GM23338 (cell line): ENCODE results near the gene TEKT5.

ENCODE experiments used
- CREB1 ChIP-seq: fragments of 250-450 bp; sonication (Bioruptor Pico); IDR thresholded peaks from 2 replicates; pipeline ENCODE4 v1.5.0; 2020; ENCODE audit warnings: low read depth, mild to moderate bottlenecking, moderate library complexity
- EZH2 ChIP-seq: fragments of 200-600 bp; sonication (generic); IDR thresholded peaks from one replicate; pipeline ENCODE4 v1.8.0; 2017; ENCODE audit warnings: antibody characterized with exemption, mild to moderate bottlenecking, low read depth; ENCODE audit not compliant: unreplicated experiment
- POLR2AphosphoS5 ChIP-seq: IDR thresholded peaks from 2 replicates; pipeline ENCODE4 v1.6.1; 2016; ENCODE audit warnings: antibody characterized with exemption, low read depth
- TF ChIP-seq, protein P1 (sequence below), 2 experiments: fragments of 200-600 bp in 1 of 2; sonication (generic) in 1 of 2; conservative IDR thresholded peaks; 2 replicates each; pipeline versions ENCODE4 v1.5.1 to v1.6.1; 2016 to 2017; ENCODE audit warnings: antibody characterized with exemption in 2 of 2, low read depth in 2 of 2, mild to moderate bottlenecking in 2 of 2, moderate library complexity in 1 of 2
- TF ChIP-seq, protein P2 (sequence below): IDR thresholded peaks from one replicate; pipeline ENCODE4 v1.6.1; 2018; ENCODE audit warnings: antibody characterized with exemption; ENCODE audit not compliant: unreplicated experiment
- TF ChIP-seq, protein P3 (sequence below): IDR thresholded peaks from 2 replicates; pipeline ENCODE4 v1.6.1; 2016; ENCODE audit warnings: antibody characterized with exemption

DNA sequence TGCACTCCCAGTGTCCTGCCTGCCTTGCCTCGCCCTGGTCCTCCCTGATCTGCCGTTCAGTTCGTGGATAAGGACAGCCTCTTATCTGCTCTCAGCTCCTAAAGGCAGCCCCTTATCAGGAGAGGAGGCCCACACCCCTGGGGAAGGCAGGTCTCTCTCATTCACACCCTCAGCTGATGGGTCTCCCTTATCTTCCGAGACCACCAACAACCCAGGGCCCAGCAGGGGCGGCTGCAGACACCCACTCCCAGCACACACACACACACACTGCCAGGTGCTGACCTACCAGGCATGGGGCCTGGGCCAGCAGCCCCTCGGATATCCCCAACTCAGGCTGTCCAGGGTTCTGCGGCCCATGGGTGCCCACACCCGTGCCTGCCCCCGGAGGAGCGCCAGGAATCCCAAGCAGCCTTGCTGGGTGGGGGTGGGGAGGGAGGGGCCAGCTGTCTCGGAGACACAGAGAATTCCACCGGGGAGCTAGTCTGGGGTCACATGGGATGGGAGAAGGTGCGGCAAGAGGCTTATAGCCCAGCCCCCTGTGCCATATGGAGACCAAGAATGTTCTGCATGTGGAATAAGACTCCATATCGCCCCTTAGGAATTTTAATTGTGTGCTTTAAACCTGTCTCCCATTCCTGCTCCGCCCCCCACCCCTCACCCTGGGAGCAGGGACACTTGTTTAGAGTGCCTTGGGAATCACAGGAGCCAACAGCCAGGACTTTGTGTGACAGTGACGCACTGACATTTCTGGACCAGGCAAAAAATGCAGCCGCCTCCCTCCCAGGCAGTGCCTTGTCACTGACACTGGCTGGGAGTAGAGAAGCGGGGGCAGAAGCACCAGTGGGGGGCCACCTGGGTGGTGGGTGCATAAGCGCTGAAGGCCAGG, 72.5 kb downstream of the TEKT5 start:
- TF ChIP-seq, protein P1, sequence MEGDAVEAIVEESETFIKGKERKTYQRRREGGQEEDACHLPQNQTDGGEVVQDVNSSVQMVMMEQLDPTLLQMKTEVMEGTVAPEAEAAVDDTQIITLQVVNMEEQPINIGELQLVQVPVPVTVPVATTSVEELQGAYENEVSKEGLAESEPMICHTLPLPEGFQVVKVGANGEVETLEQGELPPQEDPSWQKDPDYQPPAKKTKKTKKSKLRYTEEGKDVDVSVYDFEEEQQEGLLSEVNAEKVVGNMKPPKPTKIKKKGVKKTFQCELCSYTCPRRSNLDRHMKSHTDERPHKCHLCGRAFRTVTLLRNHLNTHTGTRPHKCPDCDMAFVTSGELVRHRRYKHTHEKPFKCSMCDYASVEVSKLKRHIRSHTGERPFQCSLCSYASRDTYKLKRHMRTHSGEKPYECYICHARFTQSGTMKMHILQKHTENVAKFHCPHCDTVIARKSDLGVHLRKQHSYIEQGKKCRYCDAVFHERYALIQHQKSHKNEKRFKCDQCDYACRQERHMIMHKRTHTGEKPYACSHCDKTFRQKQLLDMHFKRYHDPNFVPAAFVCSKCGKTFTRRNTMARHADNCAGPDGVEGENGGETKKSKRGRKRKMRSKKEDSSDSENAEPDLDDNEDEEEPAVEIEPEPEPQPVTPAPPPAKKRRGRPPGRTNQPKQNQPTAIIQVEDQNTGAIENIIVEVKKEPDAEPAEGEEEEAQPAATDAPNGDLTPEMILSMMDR (conservative IDR thresholded peaks at IDR 0.05; ENCODE audit: low read depth in 2 of 2), result no peak
- TF ChIP-seq, protein P2, sequence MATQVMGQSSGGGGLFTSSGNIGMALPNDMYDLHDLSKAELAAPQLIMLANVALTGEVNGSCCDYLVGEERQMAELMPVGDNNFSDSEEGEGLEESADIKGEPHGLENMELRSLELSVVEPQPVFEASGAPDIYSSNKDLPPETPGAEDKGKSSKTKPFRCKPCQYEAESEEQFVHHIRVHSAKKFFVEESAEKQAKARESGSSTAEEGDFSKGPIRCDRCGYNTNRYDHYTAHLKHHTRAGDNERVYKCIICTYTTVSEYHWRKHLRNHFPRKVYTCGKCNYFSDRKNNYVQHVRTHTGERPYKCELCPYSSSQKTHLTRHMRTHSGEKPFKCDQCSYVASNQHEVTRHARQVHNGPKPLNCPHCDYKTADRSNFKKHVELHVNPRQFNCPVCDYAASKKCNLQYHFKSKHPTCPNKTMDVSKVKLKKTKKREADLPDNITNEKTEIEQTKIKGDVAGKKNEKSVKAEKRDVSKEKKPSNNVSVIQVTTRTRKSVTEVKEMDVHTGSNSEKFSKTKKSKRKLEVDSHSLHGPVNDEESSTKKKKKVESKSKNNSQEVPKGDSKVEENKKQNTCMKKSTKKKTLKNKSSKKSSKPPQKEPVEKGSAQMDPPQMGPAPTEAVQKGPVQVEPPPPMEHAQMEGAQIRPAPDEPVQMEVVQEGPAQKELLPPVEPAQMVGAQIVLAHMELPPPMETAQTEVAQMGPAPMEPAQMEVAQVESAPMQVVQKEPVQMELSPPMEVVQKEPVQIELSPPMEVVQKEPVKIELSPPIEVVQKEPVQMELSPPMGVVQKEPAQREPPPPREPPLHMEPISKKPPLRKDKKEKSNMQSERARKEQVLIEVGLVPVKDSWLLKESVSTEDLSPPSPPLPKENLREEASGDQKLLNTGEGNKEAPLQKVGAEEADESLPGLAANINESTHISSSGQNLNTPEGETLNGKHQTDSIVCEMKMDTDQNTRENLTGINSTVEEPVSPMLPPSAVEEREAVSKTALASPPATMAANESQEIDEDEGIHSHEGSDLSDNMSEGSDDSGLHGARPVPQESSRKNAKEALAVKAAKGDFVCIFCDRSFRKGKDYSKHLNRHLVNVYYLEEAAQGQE, result no peak
- no peak for TF ChIP-seq POLR2AphosphoS5
- TF ChIP-seq CREB1 (CRISPR knock-in tag), result no peak
- no peak for TF ChIP-seq EZH2
- TF ChIP-seq, protein P3, sequence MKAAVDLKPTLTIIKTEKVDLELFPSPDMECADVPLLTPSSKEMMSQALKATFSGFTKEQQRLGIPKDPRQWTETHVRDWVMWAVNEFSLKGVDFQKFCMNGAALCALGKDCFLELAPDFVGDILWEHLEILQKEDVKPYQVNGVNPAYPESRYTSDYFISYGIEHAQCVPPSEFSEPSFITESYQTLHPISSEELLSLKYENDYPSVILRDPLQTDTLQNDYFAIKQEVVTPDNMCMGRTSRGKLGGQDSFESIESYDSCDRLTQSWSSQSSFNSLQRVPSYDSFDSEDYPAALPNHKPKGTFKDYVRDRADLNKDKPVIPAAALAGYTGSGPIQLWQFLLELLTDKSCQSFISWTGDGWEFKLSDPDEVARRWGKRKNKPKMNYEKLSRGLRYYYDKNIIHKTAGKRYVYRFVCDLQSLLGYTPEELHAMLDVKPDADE, result no peak
